Measurements from ENCODE around the gene AMBRA1.

AMBRA1 gene

DNA sequence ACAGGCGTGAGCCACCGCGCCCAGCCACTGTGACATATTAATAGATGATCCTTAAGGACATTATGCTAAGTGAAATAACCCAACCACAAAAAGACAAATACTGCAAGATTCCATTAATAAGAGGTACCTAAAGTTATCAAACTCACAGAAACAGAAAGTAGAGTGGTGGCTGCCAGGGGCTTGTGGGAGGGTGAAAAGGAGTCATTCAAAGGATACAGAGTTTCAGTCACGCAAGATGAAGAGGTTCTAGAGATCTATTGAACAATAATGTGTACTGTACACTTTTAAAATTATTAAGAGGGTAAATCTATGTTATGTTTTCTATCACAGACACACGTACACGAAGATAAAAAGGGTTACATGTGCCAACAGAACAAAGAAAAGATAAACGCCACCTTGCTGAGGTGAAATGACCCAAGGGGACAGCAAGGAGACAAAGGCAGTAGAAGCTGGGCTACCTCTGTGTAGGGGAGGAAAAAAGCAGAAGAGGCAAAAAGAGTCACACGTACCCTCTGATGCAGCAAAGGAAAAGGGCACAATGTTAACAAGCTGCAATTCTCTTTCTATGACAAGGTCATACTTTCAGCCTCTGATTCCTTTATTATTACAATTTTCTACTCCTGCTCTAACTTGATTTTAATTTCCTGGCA, 65.3 kb downstream of the AMBRA1 start:
- TF ChIP-seq, protein P1, sequence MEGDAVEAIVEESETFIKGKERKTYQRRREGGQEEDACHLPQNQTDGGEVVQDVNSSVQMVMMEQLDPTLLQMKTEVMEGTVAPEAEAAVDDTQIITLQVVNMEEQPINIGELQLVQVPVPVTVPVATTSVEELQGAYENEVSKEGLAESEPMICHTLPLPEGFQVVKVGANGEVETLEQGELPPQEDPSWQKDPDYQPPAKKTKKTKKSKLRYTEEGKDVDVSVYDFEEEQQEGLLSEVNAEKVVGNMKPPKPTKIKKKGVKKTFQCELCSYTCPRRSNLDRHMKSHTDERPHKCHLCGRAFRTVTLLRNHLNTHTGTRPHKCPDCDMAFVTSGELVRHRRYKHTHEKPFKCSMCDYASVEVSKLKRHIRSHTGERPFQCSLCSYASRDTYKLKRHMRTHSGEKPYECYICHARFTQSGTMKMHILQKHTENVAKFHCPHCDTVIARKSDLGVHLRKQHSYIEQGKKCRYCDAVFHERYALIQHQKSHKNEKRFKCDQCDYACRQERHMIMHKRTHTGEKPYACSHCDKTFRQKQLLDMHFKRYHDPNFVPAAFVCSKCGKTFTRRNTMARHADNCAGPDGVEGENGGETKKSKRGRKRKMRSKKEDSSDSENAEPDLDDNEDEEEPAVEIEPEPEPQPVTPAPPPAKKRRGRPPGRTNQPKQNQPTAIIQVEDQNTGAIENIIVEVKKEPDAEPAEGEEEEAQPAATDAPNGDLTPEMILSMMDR (IDR thresholded peaks at IDR 0.05; ENCODE audit: extremely low read depth, missing control alignments) = no peak
- DNase-seq (ENCODE audit: low spot score) = no peak

DNA sequence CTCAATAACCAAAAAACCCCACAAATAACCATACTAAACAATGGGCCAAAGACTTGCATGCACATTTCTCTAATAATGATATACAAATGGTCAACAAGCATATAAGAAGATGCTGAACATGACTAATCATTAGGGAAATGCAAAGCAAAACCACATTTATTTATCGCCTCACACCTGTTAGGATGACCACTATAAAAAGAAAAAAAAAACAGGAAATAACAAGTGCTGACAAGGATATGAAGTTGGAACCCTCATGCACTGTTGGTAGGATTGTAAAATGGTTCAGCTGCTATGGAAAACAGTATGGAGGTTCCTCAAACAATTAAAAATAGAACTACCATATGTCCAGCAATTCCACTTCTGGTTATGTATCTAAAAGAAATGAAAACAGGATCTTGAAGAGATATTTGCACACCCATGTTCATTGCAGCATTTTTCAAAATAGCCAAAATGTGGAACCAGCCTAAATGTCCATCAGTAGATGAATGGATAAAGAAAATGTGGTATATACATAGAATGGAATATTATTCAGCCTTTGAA, 66.2 kb downstream of the AMBRA1 start:
- no peak for DNase-seq (ENCODE audit: low spot score)

DNA sequence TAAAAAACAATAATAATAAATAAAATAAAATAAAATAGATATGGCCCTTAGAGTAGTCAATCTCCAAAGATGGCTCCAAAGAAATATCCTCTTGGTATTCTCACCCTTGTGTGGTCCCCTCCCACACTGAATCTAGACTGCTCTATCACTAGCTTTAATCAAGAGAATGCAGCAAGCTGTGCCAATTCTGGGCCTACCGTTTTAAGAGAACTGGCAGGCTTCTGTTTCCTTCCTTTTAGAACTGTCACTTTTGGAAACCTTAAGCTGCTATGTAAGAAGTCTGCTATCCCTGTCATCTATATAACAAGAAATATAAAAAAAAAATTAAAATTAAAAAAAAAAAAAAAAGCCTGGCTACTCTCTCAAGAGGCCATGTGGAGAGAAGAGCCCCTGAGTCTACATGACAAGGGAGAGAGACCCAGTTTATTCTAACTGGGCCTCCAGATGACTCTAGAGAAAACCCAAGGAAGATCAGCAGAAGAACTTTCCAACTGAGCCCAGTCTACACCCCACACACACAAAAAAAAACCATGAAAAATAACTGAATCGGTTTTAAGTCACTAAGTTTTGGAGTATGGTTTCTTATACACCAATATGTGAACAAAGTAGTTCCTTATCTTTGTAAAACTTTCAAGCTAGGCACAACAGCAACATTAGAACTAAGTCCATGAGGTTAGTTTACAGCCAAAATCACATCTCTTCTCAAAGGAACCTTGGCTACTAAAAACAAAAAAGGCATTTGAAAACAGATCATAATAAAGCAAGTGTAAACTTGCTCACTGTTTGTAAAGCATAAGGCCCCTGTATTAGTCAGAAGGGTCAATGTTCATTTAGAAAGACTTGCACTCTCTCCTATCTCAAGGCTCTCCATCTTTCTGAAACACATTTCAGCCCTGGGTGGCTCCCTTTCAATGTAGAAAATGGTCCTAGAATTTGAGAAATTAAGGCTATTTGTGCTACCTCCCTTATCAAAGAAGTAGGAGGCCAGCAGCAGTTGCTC, 67.3 kb downstream of the AMBRA1 start:
- TF ChIP-seq, protein P1 (IDR thresholded peaks at IDR 0.05; ENCODE audit: extremely low read depth, missing control alignments) = no peak
- no peak for DNase-seq (ENCODE audit: low spot score)

More for the DNA sequence above, 66.2 kb downstream of the AMBRA1 start:
- TF ChIP-seq, protein P1 (IDR thresholded peaks at IDR 0.05; ENCODE audit: extremely low read depth, missing control alignments) = no peak

DNA sequence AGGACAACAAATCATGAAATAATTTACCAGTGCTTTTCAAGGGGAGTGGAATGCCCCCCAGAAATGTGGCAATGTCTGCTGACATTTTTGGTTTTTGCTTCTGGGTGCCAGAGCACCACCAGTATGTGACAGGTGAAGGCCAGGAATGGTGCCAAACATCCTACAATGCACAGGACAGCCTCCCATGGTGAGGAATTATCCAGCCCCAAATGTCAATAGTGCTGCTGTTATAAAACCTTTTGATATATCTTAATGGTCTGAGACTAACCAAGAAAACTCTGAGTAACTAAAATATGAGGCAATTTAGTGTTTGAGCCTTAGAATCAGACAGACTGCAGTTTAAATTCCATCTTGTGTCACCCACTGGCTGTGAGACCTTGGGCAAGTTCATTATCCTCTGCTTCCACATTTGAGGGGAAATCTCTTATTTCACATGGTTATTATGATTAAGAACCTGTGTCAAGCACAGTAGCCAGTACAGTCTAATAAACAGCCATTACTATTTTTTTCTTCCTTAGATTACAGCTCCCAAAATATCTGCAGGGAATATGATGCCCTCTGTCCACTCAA, 69.5 kb downstream of the AMBRA1 start:
- no peak for DNase-seq (ENCODE audit: low spot score)
- TF ChIP-seq, protein P1 (IDR thresholded peaks at IDR 0.05; ENCODE audit: extremely low read depth, missing control alignments) = no peak

DNA sequence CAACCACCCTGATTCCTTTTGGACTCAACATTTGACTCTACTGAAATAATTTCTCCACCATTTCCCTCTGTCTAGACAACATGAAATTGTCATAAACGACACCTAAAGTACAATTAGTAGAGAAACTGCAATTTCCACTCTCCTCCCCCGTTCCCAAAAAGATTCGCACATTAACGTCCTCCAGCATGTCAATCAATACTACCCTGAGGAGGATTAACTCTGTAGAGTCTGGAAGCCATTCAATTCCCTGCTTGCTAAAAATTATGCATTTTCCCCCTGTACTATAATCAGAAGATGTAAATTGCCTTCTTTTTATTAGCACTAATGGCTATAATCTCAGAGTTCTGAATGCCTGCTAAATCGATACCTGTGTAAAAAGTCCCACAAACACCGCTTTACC, 70.5 kb downstream of the AMBRA1 start:
- TF ChIP-seq, protein P1 (IDR thresholded peaks at IDR 0.05; ENCODE audit: extremely low read depth, missing control alignments) = no peak
- no peak for DNase-seq (ENCODE audit: low spot score)

DNA sequence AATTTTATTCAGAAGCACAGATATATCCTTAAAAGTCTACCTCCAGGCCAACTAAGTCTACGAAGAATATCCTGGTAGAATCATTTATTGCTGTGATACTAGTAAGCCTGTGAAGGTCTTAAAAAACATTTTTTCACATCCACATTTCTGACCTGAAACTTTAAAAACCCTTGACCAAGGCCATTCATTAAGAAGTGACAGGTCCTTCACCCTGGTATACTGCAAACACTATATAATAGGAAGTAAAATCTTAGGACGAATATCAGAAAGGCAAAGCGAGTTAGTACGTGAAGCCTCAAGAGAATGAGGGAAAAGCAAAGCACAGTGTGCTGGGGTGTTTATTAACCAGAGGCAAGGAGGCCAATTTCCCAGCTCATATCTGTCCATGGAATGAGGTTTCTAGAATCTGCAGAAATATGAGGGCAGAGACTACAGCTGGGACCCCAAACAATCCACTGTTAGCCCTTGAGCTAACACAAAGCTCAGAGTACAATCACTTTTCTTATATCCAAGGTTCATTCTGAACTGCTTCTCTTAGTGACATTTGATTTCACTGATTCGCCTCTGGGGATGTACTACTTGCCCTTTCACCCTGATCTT, 71.0 kb downstream of the AMBRA1 start:
- DNase-seq (ENCODE audit: low spot score) = no peak
- TF ChIP-seq, protein P1 (IDR thresholded peaks at IDR 0.05; ENCODE audit: extremely low read depth, missing control alignments) = no peak
